Keratinocyte (primary cell): Measurements from ENCODE around the gene TATDN2. TPM values are rescaled to one million over a fixed set of nuclear protein-coding genes. Genes with fewer than 3 reads are reported as not detected.

Experiments used
- DNase-seq: peaks from one replicate; pipeline ENCODE4 v3.0.0-alpha.2; 2011; ENCODE audit warnings: low read depth, missing footprints, low spot score
- FAIRE-seq: peaks from 2 replicates; lab custom pipeline; 2011; peaks lifted over from hg19 to GRCh38; lab: Jason Lieb, UNC
- H2AFZ ChIP-seq: 2 replicates; pipeline ENCODE4 v1.6.0; 2012; ENCODE audit warnings: low read length, control low read depth, inconsistent platforms; ENCODE audit not compliant: control insufficient read depth
- H3K27ac ChIP-seq: 2 replicates; pipeline ENCODE4 v1.5.1; 2011; ENCODE audit warnings: low read length; ENCODE audit not compliant: control insufficient read depth, insufficient read depth
- H3K27me3 ChIP-seq: 3 replicates; pipeline ENCODE4 v1.6.0; 2011; ENCODE audit warnings: low read length; ENCODE audit not compliant: control insufficient read depth, insufficient read depth; ENCODE audit errors: extremely low read depth
- H3K36me3 ChIP-seq, 2 experiments: 2 replicates in 1 of 2; 3 replicates in 1 of 2; pipeline ENCODE4 v1.5.1; 2011; ENCODE audit warnings: low read length in 2 of 2, mild to moderate bottlenecking in 1 of 2; ENCODE audit not compliant: control insufficient read depth in 2 of 2, insufficient read depth in 2 of 2; ENCODE audit errors: extremely low read depth in 1 of 2
- H3K4me1 ChIP-seq: 3 replicates; pipeline ENCODE4 v1.5.1; 2011; ENCODE audit warnings: low read length; ENCODE audit not compliant: control insufficient read depth, insufficient read depth; ENCODE audit errors: extremely low read depth
- H3K4me2 ChIP-seq: 3 replicates; pipeline ENCODE4 v1.6.0; 2011; ENCODE audit warnings: low read depth, low read length; ENCODE audit not compliant: control insufficient read depth, insufficient read depth; ENCODE audit errors: extremely low read depth
- H3K4me3 ChIP-seq, 3 experiments: fragments of 200-600 bp in 1 of 3; sonication (generic) in 1 of 3; 2 replicates in 2 of 3; 3 replicates in 1 of 3; pipeline ENCODE4 v1.5.1; 2011 to 2016; ENCODE audit warnings: low read length in 3 of 3, mild to moderate bottlenecking in 3 of 3, control low read depth in 2 of 3, inconsistent platforms in 1 of 3, low read depth in 1 of 3, mixed read lengths in 1 of 3, mixed run types in 1 of 3, moderate library complexity in 1 of 3; ENCODE audit not compliant: control insufficient read depth in 2 of 3, insufficient read depth in 2 of 3; ENCODE audit errors: extremely low read depth in 1 of 3
- H3K79me2 ChIP-seq: 2 replicates; pipeline ENCODE4 v1.6.0; 2012; ENCODE audit warnings: low read length; ENCODE audit not compliant: control insufficient read depth, insufficient read depth
- H3K9ac ChIP-seq: 3 replicates; pipeline ENCODE4 v1.6.0; 2011; ENCODE audit warnings: low read length; ENCODE audit not compliant: control insufficient read depth, insufficient read depth; ENCODE audit errors: extremely low read depth
- H3K9me1 ChIP-seq: 3 replicates; pipeline ENCODE4 v1.6.0; 2011; ENCODE audit warnings: low read length; ENCODE audit not compliant: control insufficient read depth, insufficient read depth; ENCODE audit errors: extremely low read depth
- H3K9me3 ChIP-seq: 2 replicates; pipeline ENCODE4 v1.5.1; 2012; ENCODE audit warnings: low read depth, low read length; ENCODE audit not compliant: control insufficient read depth
- H4K20me1 ChIP-seq: 3 replicates; pipeline ENCODE4 v1.6.0; 2011; ENCODE audit warnings: low read length; ENCODE audit not compliant: control insufficient read depth, insufficient read depth; ENCODE audit errors: extremely low read depth
- CTCF ChIP-seq, 3 experiments: IDR thresholded peaks in 1 of 3; conservative IDR thresholded peaks in 1 of 3; optimal IDR thresholded peaks in 1 of 3; 2 replicates in 2 of 3; 3 replicates in 1 of 3; pipeline versions ENCODE3 to v1.5.1; 2011; ENCODE audit warnings: low read length in 3 of 3, mild to moderate bottlenecking in 3 of 3, moderate library complexity in 2 of 3, control low read depth in 1 of 3, inconsistent platforms in 1 of 3; ENCODE audit not compliant: insufficient read depth in 2 of 3; ENCODE audit errors: extremely low read depth in 1 of 3
- EZH2 ChIP-seq: IDR thresholded peaks from one replicate; pipeline ENCODE4 v1.6.1; 2012; ENCODE audit warnings: inconsistent platforms, mild to moderate bottlenecking, low read length, moderate library complexity
- dilution Hi-C: fragments of 300-500 bp; cut with MboI; formaldehyde crosslinking; loops from one replicate; pipeline ENCODE4 v1.7.0; 2020; ENCODE audit warnings: low sequenced_read_pairs; ENCODE audit not compliant: extremely low pct_ligation_motif_present
- polyA plus RNA-seq, 5 experiments: library from polyadenylated mRNA; depleted of rRNA in 3 of 5; stranded (reverse) in 3 of 5; stranded (forward) in 1 of 5; unstranded in 1 of 5; fragments of >200 nt; gene quantifications; 1 replicate in 1 of 5; 2 replicates in 3 of 5; 3 replicates in 1 of 5; pipeline versions ENCODE4 v1.2.1 to v1.2.3, GENCODE V29; 2011 to 2012; ENCODE audit warnings: missing spikeins in 2 of 5, low read depth in 1 of 5, low replicate concordance in 1 of 5

The TATDN2 gene
- polyA plus RNA-seq, 1 donor (not counting 4 experiments of a cell fraction or from before 2014, with no cell fraction given) = 13.8 TPM

DNA sequence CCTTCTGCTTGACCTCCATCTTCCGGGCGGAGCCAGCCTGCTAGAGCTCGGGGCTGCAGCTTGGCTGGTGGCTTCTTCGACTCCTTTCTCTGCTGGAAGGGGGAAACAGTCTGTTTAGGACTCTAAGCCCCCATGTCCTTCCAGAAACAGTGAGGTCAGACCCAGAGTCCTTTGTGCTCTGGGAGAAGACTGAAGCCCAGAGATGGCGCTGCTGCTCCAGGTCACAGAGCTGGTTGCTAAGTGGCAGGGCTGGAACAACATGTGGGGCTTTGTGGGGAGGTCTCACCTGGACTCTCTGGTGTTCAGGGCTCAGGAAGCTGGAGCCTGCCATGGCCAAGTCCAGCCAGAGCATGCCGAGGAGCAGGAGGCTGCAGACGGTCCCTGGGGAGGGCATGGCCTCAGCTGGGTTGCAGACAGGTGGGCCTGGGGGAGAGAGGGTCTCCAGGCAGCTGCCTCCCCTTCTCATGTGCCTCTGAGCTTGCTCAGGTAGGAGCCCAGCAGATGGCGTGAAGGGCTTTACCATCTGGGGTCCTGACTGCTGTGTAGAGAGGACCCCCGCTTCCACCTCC lies 41.6 kb downstream of the TATDN2 start:
- TF ChIP-seq EZH2 (no peak), CTCF (optimal IDR thresholded peaks at IDR 0.05 in 1 of 3, IDR thresholded peaks at IDR 0.05 in 1 of 3, conservative IDR thresholded peaks at IDR 0.05 in 1 of 3; ENCODE audit: extremely low read depth in 1 of 3, insufficient read depth in 2 of 3, low read length in 3 of 3) (no peak)
- Histone ChIP-seq H3K9me3 (no peaks in the 10 kb centered on the region), H3K36me3 (peaks cover 10 to 19% of the 10 kb centered on the region in 2 experiments), H3K9me1 (no peaks in the 10 kb centered on the region), H3K27ac (no peak overlapping the region), H3K79me2 (no peaks in the 10 kb centered on the region), H4K20me1 (no peaks in the 10 kb centered on the region), H3K9ac (no peak overlapping the region), H3K4me2 (no peak overlapping the region), H3K4me3 (no peak overlapping the region), H3K27me3 (no peaks in the 10 kb centered on the region), H3K4me1 (no peaks in the 10 kb centered on the region), H2AFZ (no peak overlapping the region)
- no peak for FAIRE-seq
- dilution Hi-C loops = no loop called here
- no peak for DNase-seq

- H3K4me1 ChIP-seq = no peaks in the 10 kb centered on the region
- H3K36me3 ChIP-seq = peaks cover 10 to 18% of the 10 kb centered on the region in 2 experiments
- DNase-seq (no peak), FAIRE-seq (no peak)
- no peak overlapping the region for H3K4me2 ChIP-seq
- no peak overlapping the region for H2AFZ ChIP-seq
- dilution Hi-C loops = no loop called here
- no peaks in the 10 kb centered on the region for H3K9me1 ChIP-seq
- H3K79me2 ChIP-seq = no peaks in the 10 kb centered on the region
- no peaks in the 10 kb centered on the region for H3K27me3 ChIP-seq
- no peak overlapping the region for H3K9ac ChIP-seq
- no peaks in the 10 kb centered on the region for H4K20me1 ChIP-seq
- H3K27ac ChIP-seq = no peak overlapping the region
- H3K4me3 ChIP-seq = no peak overlapping the region
- TF ChIP-seq CTCF (optimal IDR thresholded peaks at IDR 0.05 in 1 of 3, IDR thresholded peaks at IDR 0.05 in 1 of 3, conservative IDR thresholded peaks at IDR 0.05 in 1 of 3; ENCODE audit: extremely low read depth in 1 of 3, insufficient read depth in 2 of 3, low read length in 3 of 3) (no peak), EZH2 (no peak)
- no peaks in the 10 kb centered on the region for H3K9me3 ChIP-seq
These were observed 42.4 kb downstream of the TATDN2 start for GRCh38 chr3:10290481-10291176.
